ENCODE measurements around the gene PRKAG2. TPM values are rescaled to one million over a fixed set of nuclear protein-coding genes. Genes with fewer than 3 reads are reported as not detected.

Gene PRKAG2
- total and polyA plus RNA-seq, 4 donors, result 36.7 to 46.1 (median 40.0) TPM

DNA sequence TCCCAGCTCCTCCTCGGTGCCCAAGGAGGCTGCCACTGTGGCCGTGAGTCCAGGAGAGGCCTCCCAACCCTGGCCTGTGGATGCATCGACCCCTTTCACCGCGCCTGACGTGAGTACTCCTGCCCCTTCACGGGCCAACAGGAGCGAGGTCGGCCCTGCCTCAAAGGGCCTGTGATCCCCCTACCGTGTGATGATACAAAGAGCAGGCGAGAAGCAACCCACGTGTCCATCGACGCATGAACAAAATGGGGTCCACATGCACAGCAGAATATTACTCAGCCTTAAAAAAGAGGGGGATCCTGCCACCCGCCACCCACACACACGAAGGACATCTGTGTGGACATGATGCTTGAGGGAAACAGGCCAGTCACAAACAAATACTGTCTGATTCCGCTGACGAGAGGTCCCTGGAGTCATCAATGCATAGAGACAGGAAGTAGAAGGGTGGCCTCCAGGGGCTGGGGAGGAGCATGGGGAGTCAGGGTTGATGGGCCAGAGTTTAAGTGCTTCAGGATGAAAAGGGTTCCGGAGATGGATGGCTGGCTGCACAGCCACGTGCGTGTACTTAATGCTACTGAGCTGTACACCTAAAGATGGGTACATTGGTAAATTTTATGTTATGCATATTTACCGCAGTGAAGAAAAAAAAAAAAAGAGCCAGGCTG is 151.9 kb downstream of the PRKAG2 start:
- Histone ChIP-seq H3K4me1 (ENCODE audit: control insufficient read depth, insufficient read depth, low read length) (peaks cover 20% of the 10 kb centered on the region), H3K4me3 (ENCODE audit: low read depth, low read length) (no peak overlapping the region), H3K27me3 (ENCODE audit: control insufficient read depth, insufficient read depth, low read length) (no peaks in the 10 kb centered on the region), H3K27ac (ENCODE audit: low read depth, low read length) (no peak overlapping the region), H3K36me3 (ENCODE audit: control insufficient read depth, insufficient read depth, low read length) (peaks cover 11% of the 10 kb centered on the region), H3K9me3 (ENCODE audit: control insufficient read depth, insufficient read depth, low read length) (no peaks in the 10 kb centered on the region)
- DNase-seq (ENCODE audit: low read depth in 4 of 6, low spot score in 6 of 6), result no peak
- WGBS (ENCODE audit: insufficient coverage), result 89% methylated on average over 15 of the region's 22 CpGs

DNA sequence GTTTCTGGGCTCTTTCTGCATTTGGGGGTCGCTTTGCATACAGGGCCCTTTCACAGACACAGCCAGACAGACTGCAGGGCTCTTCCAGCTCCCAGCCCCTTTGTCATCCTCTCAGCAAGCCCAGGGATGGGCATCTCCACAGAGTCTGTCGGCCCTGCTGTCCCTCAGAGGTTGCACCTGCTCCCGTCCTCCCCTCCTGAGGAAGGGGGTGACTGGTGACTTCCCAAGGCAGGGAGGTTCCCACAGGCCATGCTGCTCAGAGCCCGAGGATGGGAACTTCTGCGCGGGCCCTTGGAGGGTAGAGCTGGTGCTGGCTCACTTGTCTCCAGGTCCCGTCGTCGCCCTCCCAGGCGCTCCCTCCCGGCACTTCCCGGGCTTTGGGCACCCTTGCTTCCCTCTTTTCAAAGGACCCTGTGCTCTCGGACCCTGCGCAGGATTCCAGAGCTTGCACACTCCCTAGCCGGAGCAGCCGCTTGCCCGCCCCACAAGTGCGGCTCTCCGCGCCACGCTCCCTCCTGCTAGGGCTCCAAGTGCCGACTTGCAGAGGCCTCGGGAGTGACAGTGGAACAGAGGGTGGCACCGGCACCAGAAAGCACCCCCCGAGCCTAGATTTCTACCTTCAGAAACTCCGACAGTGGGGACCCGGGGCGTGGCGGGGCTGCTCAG is 152.5 kb downstream of the PRKAG2 start:
- no peak overlapping the region for H3K4me3 ChIP-seq (ENCODE audit: low read depth, low read length)
- no peaks in the 10 kb centered on the region for H3K27me3 ChIP-seq (ENCODE audit: control insufficient read depth, insufficient read depth, low read length)
- no peak overlapping the region for H3K27ac ChIP-seq (ENCODE audit: low read depth, low read length)
- no peaks in the 10 kb centered on the region for H3K9me3 ChIP-seq (ENCODE audit: control insufficient read depth, insufficient read depth, low read length)
- peaks cover 25% of the 10 kb centered on the region for H3K4me1 ChIP-seq (ENCODE audit: control insufficient read depth, insufficient read depth, low read length)
- DNase-seq (ENCODE audit: low read depth in 4 of 6, low spot score in 6 of 6), result no peak
- WGBS (ENCODE audit: insufficient coverage), result 89% methylated on average over 29 of the region's 29 CpGs
- peaks cover 11% of the 10 kb centered on the region for H3K36me3 ChIP-seq (ENCODE audit: control insufficient read depth, insufficient read depth, low read length)

DNA sequence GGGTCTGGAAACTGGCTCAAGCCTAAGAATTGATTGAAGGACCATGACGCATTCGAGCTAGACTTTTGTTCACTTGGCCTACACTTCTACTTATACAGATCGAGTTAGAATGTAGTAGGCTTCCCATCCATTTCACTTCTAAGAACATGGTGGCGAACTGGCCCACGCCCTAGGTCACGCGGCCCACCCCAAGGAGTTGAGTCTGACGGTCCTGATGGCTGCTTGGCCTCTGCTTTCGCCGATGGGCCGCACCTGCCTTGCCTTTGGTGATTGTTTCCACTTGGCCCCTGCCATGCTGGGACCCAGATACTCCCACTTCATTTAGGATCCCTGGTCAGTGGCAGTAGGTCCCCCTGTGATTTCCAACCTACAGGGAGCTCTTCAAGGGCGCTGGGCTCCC is 153.6 kb downstream of the PRKAG2 start:
- H3K36me3 ChIP-seq (ENCODE audit: control insufficient read depth, insufficient read depth, low read length), result peaks cover 9% of the 10 kb centered on the region
- H3K4me1 ChIP-seq (ENCODE audit: control insufficient read depth, insufficient read depth, low read length), result peaks cover 36% of the 10 kb centered on the region
- no peak overlapping the region for H3K4me3 ChIP-seq (ENCODE audit: low read depth, low read length)
- H3K27ac ChIP-seq (ENCODE audit: low read depth, low read length), result no peak overlapping the region
- DNase-seq (ENCODE audit: low read depth in 4 of 6, low spot score in 6 of 6), result no peak
- no peaks in the 10 kb centered on the region for H3K9me3 ChIP-seq (ENCODE audit: control insufficient read depth, insufficient read depth, low read length)
- 95% methylated on average over 8 of the region's 12 CpGs for WGBS (ENCODE audit: insufficient coverage)
- no peaks in the 10 kb centered on the region for H3K27me3 ChIP-seq (ENCODE audit: control insufficient read depth, insufficient read depth, low read length)

DNA sequence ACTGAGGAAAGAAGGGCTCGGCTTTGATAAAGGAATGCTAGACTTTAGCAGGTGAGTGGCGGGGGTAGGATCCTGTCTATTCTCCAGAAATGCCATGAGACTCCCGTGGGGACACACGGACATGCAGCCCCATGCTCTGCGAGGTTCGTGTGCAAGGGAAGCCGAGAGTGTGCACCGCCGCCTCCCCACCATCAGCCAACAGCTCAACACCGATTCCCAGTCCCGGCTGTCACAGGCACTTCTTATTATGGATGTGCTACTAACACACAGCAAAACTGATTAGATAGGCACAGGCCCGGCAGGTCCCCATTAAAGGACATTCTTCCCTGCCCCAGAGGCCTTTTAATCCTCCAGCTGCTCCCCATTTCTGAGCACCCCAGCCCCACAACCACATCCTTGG is 154.4 kb downstream of the PRKAG2 start:
- Histone ChIP-seq H3K9me3 (ENCODE audit: control insufficient read depth, insufficient read depth, low read length) (no peaks in the 10 kb centered on the region), H3K4me1 (ENCODE audit: control insufficient read depth, insufficient read depth, low read length) (peaks cover 43% of the 10 kb centered on the region), H3K36me3 (ENCODE audit: control insufficient read depth, insufficient read depth, low read length) (peaks cover 8% of the 10 kb centered on the region), H3K27ac (ENCODE audit: low read depth, low read length) (no peak overlapping the region), H3K4me3 (ENCODE audit: low read depth, low read length) (no peak overlapping the region), H3K27me3 (ENCODE audit: control insufficient read depth, insufficient read depth, low read length) (no peaks in the 10 kb centered on the region)
- 78% methylated on average over 11 of the region's 12 CpGs for WGBS (ENCODE audit: insufficient coverage)
- no peak for DNase-seq (ENCODE audit: low read depth in 4 of 6, low spot score in 6 of 6)

DNA sequence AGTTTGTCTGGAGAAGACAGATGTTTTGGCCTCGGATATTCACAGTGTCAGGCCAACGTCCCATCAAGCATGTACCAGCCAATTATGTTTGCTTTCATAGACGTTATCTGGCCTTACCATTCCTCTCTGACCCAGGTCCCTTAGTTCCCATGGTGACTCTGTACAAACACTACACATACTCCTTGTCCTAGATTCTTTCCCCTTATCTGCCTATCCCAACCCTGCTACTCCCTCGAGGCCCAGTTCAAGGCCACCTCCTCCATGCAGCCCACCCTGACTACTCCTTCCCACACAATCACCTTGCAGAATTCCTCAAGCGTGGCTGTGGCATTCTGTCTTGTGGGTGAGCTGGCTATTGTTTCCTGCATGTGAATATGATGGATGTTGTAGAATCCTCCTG is 155.2 kb downstream of the PRKAG2 start:
- H3K27me3 ChIP-seq (ENCODE audit: control insufficient read depth, insufficient read depth, low read length), result no peaks in the 10 kb centered on the region
- no peak overlapping the region for H3K27ac ChIP-seq (ENCODE audit: low read depth, low read length)
- H3K4me1 ChIP-seq (ENCODE audit: control insufficient read depth, insufficient read depth, low read length), result peaks cover 48% of the 10 kb centered on the region
- WGBS (ENCODE audit: insufficient coverage), result 68% methylated on average over 4 of the region's 5 CpGs
- no peaks in the 10 kb centered on the region for H3K9me3 ChIP-seq (ENCODE audit: control insufficient read depth, insufficient read depth, low read length)
- H3K4me3 ChIP-seq (ENCODE audit: low read depth, low read length), result no peak overlapping the region
- H3K36me3 ChIP-seq (ENCODE audit: control insufficient read depth, insufficient read depth, low read length), result peaks cover 5% of the 10 kb centered on the region
- DNase-seq (ENCODE audit: low read depth in 4 of 6, low spot score in 6 of 6), result no peak

DNA sequence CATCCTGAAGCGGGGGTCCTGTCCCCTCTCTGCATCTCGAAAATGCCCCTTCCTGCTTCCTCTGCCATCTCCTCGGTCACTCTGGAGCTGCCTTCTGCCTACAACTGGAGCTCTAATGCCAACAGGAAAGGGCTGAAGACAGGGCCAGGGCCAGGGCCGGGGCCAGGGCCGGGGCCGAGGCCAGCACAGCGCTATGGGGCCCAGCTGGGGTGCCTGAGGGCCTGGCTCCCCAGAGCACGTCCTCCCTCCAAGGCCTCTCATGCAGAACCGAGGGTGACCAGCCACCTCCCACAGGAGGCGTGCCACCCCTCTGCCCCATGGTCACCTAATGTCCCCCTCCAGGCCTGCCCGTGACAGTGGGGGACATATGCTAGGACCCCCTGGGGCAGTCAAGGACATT is 155.7 kb downstream of the PRKAG2 start:
- Histone ChIP-seq H3K27ac (ENCODE audit: low read depth, low read length) (no peak overlapping the region), H3K36me3 (ENCODE audit: control insufficient read depth, insufficient read depth, low read length) (peaks cover 5% of the 10 kb centered on the region), H3K4me1 (ENCODE audit: control insufficient read depth, insufficient read depth, low read length) (peaks cover 48% of the 10 kb centered on the region), H3K4me3 (ENCODE audit: low read depth, low read length) (no peak overlapping the region), H3K27me3 (ENCODE audit: control insufficient read depth, insufficient read depth, low read length) (no peaks in the 10 kb centered on the region), H3K9me3 (ENCODE audit: control insufficient read depth, insufficient read depth, low read length) (no peaks in the 10 kb centered on the region)
- 84% methylated on average over 10 of the region's 11 CpGs for WGBS (ENCODE audit: insufficient coverage)
- DNase-seq (ENCODE audit: low read depth in 4 of 6, low spot score in 6 of 6), result no peak

DNA sequence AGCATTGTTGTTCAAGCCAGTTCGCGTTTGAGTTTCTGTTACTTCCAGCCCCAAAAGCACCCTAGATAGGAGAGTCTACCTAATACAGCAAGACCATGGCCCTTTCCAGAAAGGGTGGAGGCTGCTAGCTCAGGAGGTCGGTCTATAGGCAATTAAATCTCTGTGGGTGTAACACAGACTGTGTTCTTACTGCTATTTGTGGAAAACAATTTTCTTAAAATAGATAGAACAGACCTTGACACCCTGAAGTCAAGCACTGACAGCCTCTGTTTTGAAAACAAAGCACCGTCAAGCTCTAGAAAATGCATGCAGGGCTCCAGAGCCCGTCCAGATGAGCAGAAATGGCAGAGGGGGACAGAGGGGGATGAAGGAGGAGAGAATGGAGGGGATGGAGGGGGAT is 156.6 kb downstream of the PRKAG2 start:
- H3K4me1 ChIP-seq (ENCODE audit: control insufficient read depth, insufficient read depth, low read length), result peaks cover 41% of the 10 kb centered on the region
- H3K27ac ChIP-seq (ENCODE audit: low read depth, low read length), result no peak overlapping the region
- no peaks in the 10 kb centered on the region for H3K27me3 ChIP-seq (ENCODE audit: control insufficient read depth, insufficient read depth, low read length)
- H3K9me3 ChIP-seq (ENCODE audit: control insufficient read depth, insufficient read depth, low read length), result no peaks in the 10 kb centered on the region
- no peak overlapping the region for H3K4me3 ChIP-seq (ENCODE audit: low read depth, low read length)
- no peak for DNase-seq (ENCODE audit: low read depth in 4 of 6, low spot score in 6 of 6)
- WGBS (ENCODE audit: insufficient coverage), result 68% methylated on average over 4 of the region's 5 CpGs
- H3K36me3 ChIP-seq (ENCODE audit: control insufficient read depth, insufficient read depth, low read length), result peaks cover 5% of the 10 kb centered on the region

DNA sequence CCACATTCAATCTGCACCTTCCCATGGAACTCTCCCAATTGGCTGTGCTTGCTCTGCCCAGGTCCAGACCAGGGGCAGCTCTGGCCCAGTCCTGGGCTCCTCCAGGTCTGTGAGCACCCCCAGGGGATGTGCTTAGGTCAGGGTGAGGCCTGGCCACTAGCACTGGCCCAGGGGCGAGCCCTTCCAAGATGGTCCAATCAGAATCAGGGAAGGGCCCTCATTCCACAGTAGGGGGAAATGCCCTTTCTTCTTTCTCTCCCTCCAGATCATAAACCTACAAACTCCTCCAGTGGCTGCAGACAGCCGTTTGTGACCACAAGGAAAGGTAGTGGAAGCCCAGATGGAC is 157.0 kb downstream of the PRKAG2 start:
- Histone ChIP-seq H3K9me3 (ENCODE audit: control insufficient read depth, insufficient read depth, low read length) (no peaks in the 10 kb centered on the region), H3K27ac (ENCODE audit: low read depth, low read length) (no peak overlapping the region), H3K36me3 (ENCODE audit: control insufficient read depth, insufficient read depth, low read length) (peaks cover 5% of the 10 kb centered on the region), H3K4me1 (ENCODE audit: control insufficient read depth, insufficient read depth, low read length) (peaks cover 41% of the 10 kb centered on the region), H3K27me3 (ENCODE audit: control insufficient read depth, insufficient read depth, low read length) (no peaks in the 10 kb centered on the region), H3K4me3 (ENCODE audit: low read depth, low read length) (no peak overlapping the region)
- WGBS (ENCODE audit: insufficient coverage), result 50% methylated on average over 1 of the region's 2 CpGs
- DNase-seq (ENCODE audit: low read depth in 4 of 6, low spot score in 6 of 6), result no peak

DNA sequence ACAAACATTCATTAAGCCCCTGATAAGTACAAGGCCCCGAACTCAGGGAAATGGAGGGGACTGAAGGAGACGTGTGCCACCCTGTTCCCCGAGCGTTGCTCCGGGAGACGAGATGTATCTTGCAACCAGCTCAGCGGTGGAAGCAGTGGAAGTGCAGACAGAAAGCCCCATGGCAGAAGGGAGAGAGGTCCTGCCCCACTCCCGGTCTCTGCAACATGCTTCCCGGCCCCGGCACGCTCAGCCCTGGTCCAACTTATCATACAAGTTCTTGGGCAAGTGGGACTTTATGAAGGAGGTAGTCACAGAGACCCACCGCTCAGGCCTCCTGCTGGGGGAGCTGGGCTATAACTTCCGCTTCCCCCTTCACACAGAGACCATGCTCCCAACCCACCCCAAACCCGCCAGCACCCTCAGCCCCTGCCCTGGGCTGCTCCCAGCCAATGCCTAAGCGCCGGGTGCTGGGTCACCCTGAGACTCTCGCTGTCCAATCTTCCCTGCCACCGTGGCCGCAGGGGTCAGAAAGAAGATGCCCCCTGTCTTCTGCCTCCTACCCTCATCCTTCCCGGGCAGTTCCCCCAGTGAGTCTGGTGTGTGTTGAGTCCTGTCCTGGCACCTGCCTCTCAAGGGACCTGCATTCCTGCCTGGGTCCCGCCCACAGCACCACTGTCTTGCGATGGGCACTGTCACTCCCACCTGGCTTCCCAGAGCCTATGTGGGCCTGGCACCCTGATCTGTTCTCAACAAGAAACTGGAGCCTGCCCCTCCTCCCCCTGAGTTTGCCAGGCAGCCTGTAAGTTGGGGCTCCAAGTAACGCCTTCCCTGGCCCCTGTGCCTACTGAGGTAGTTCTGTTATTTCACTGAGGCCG is 157.7 kb downstream of the PRKAG2 start:
- Histone ChIP-seq H3K27me3 (ENCODE audit: control insufficient read depth, insufficient read depth, low read length) (no peaks in the 10 kb centered on the region), H3K27ac (ENCODE audit: low read depth, low read length) (peak overlapping the region; percentile 6), H3K36me3 (ENCODE audit: control insufficient read depth, insufficient read depth, low read length) (no peaks in the 10 kb centered on the region), H3K9me3 (ENCODE audit: control insufficient read depth, insufficient read depth, low read length) (no peaks in the 10 kb centered on the region), H3K4me3 (ENCODE audit: low read depth, low read length) (no peak overlapping the region), H3K4me1 (ENCODE audit: control insufficient read depth, insufficient read depth, low read length) (peaks cover 41% of the 10 kb centered on the region)
- 73% methylated on average over 19 of the region's 24 CpGs for whole genome bisulfite sequencing (ENCODE audit: insufficient coverage)
- DNase-seq (ENCODE audit: low read depth in 4 of 6, low spot score in 6 of 6), result peak in 1 of 6 donors; percentile 23
